Measurements from ENCODE around the gene CLCN7. TPM values are rescaled to one million over a fixed set of nuclear protein-coding genes. Genes with fewer than 3 reads are reported as not detected.

The CLCN7 gene
- total and polyA plus RNA-seq, 2 experiments from 2014 or later = 17.4 to 53.8 TPM

DNA sequence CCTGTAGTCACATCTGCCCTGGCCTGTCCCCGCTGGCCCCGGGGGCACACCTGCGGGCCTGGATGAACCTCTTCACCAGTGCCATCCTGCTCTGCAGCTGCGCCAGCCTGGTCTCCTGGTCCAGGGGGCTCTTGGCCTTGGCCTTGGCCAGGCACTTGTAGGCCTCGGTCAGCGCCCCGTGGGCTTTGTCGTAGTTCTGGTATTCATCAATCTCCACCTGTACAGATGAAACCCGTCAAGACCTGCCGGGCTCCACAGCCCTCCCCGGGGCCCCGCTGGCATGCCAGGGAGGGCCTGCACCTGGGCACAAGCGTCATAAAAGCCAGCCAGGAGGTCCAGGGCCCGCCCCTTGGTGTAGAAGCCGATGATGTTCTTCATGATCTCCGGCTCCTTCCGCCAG lies 45.0 kb upstream of the CLCN7 start:
- H3K4me1 ChIP-seq (ENCODE audit: insufficient read depth) = no peaks in the 10 kb centered on the region
- no peak overlapping the region for H3K4me3 ChIP-seq
- H4K20me1 ChIP-seq (replicated peaks; ENCODE audit: insufficient read depth) = no peaks in the 10 kb centered on the region
- peaks cover 1% of the 10 kb centered on the region for H3K27me3 Mint-ChIP-seq (ENCODE audit: insufficient read depth, low read depth, poor library complexity)
- H3F3A ChIP-seq (replicated peaks; ENCODE audit: low read depth) = no peaks in the 10 kb centered on the region
- no peak overlapping the region for H2AFZ ChIP-seq
- no peak for TF ChIP-seq ZNF331 (CRISPR knock-in tag; IDR thresholded peaks at IDR 0.05; ENCODE audit: low read depth)
- TF ChIP-seq, protein P1, sequence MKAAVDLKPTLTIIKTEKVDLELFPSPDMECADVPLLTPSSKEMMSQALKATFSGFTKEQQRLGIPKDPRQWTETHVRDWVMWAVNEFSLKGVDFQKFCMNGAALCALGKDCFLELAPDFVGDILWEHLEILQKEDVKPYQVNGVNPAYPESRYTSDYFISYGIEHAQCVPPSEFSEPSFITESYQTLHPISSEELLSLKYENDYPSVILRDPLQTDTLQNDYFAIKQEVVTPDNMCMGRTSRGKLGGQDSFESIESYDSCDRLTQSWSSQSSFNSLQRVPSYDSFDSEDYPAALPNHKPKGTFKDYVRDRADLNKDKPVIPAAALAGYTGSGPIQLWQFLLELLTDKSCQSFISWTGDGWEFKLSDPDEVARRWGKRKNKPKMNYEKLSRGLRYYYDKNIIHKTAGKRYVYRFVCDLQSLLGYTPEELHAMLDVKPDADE (IDR thresholded peaks at IDR 0.05) = no peak
- no peak for TF ChIP-seq POLR2AphosphoS5 (IDR thresholded peaks at IDR 0.05; ENCODE audit: low read depth)
- no peak for TF ChIP-seq JUNB (IDR thresholded peaks at IDR 0.05; ENCODE audit: unreplicated experiment)
- TF ChIP-seq, protein P2, sequence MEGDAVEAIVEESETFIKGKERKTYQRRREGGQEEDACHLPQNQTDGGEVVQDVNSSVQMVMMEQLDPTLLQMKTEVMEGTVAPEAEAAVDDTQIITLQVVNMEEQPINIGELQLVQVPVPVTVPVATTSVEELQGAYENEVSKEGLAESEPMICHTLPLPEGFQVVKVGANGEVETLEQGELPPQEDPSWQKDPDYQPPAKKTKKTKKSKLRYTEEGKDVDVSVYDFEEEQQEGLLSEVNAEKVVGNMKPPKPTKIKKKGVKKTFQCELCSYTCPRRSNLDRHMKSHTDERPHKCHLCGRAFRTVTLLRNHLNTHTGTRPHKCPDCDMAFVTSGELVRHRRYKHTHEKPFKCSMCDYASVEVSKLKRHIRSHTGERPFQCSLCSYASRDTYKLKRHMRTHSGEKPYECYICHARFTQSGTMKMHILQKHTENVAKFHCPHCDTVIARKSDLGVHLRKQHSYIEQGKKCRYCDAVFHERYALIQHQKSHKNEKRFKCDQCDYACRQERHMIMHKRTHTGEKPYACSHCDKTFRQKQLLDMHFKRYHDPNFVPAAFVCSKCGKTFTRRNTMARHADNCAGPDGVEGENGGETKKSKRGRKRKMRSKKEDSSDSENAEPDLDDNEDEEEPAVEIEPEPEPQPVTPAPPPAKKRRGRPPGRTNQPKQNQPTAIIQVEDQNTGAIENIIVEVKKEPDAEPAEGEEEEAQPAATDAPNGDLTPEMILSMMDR (conservative IDR thresholded peaks at IDR 0.05; ENCODE audit: low read depth in 2 of 2) = no peak
- TF ChIP-seq CREB1 (CRISPR knock-in tag; IDR thresholded peaks at IDR 0.05; ENCODE audit: low read depth) = no peak
- no peak for TF ChIP-seq NANOG (IDR thresholded peaks at IDR 0.05; ENCODE audit: borderline replicate concordance)
- no peak overlapping the region for H3K4me3 Mint-ChIP-seq
- H3K27ac ChIP-seq (ENCODE audit: low read depth) = no peak overlapping the region
- peaks cover 19% of the 10 kb centered on the region for H3K36me3 Mint-ChIP-seq (ENCODE audit: low read depth)
- H3K9me3 Mint-ChIP-seq = no peaks in the 10 kb centered on the region; the same call in 2 of the 3 replicates
- no peak for ATAC-seq
- H3K27ac Mint-ChIP-seq = no peak overlapping the region
- no peaks in the 10 kb centered on the region for H3K9me2 ChIP-seq (ENCODE audit: insufficient read depth)
- DNase-seq (ENCODE audit: low spot score) = no peak
- no peaks in the 10 kb centered on the region for H3K79me2 ChIP-seq (replicated peaks; ENCODE audit: insufficient read depth)
- H3K36me3 ChIP-seq (ENCODE audit: insufficient read depth) = no peaks in the 10 kb centered on the region
- no peaks in the 10 kb centered on the region for H3K4me1 Mint-ChIP-seq
- no peak overlapping the region for H3K4me2 ChIP-seq
- H3K27me3 ChIP-seq (ENCODE audit: insufficient read depth) = no peaks in the 10 kb centered on the region

DNA sequence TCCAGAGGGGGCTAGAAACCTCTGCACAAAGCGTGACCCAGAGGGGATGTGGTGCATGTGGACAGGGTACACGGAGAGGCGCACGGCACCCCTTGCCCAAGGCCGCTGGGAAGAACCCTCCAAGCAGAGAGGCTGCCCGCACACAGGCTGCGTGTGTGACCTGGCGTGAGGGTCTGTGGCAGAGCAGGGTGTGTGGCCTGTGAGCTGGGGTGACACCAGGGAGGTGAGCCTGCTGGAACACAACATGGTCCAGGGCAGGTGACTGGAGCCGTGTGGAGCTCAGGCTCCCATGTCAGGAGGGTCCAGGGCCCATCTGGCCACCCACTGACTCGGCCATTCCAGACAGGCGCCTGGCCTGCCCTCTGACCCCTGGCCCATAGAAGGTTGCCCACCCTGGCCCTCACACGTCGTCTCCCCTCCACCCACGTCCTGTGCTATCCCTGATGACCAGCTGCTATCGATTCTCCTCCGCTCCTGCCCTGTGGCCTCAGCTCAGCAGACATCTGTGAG lies 43.9 kb upstream of the CLCN7 start:
- no peaks in the 10 kb centered on the region for H3K4me1 ChIP-seq (ENCODE audit: insufficient read depth)
- H3K4me3 ChIP-seq = no peak overlapping the region
- TF ChIP-seq, protein P2 (conservative IDR thresholded peaks at IDR 0.05; ENCODE audit: low read depth in 2 of 2) = no peak
- TF ChIP-seq EZH2phosphoT487 (IDR thresholded peaks at IDR 0.05; ENCODE audit: unreplicated experiment) (no peak), NANOG (IDR thresholded peaks at IDR 0.05; ENCODE audit: borderline replicate concordance) (no peak), ZNF331 (CRISPR knock-in tag; IDR thresholded peaks at IDR 0.05; ENCODE audit: low read depth) (no peak), EZH2 (IDR thresholded peaks at IDR 0.05; ENCODE audit: low read depth, unreplicated experiment) (no peak), STAT1 (IDR thresholded peaks at IDR 0.05; ENCODE audit: unreplicated experiment) (no peak), POLR2AphosphoS5 (IDR thresholded peaks at IDR 0.05; ENCODE audit: low read depth) (no peak), CREB1 (CRISPR knock-in tag; IDR thresholded peaks at IDR 0.05; ENCODE audit: low read depth) (no peak), ZNF114 (CRISPR knock-in tag; IDR thresholded peaks at IDR 0.05) (no peak), JUNB (IDR thresholded peaks at IDR 0.05; ENCODE audit: unreplicated experiment) (no peak)
- TF ChIP-seq, protein P3, sequence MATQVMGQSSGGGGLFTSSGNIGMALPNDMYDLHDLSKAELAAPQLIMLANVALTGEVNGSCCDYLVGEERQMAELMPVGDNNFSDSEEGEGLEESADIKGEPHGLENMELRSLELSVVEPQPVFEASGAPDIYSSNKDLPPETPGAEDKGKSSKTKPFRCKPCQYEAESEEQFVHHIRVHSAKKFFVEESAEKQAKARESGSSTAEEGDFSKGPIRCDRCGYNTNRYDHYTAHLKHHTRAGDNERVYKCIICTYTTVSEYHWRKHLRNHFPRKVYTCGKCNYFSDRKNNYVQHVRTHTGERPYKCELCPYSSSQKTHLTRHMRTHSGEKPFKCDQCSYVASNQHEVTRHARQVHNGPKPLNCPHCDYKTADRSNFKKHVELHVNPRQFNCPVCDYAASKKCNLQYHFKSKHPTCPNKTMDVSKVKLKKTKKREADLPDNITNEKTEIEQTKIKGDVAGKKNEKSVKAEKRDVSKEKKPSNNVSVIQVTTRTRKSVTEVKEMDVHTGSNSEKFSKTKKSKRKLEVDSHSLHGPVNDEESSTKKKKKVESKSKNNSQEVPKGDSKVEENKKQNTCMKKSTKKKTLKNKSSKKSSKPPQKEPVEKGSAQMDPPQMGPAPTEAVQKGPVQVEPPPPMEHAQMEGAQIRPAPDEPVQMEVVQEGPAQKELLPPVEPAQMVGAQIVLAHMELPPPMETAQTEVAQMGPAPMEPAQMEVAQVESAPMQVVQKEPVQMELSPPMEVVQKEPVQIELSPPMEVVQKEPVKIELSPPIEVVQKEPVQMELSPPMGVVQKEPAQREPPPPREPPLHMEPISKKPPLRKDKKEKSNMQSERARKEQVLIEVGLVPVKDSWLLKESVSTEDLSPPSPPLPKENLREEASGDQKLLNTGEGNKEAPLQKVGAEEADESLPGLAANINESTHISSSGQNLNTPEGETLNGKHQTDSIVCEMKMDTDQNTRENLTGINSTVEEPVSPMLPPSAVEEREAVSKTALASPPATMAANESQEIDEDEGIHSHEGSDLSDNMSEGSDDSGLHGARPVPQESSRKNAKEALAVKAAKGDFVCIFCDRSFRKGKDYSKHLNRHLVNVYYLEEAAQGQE (IDR thresholded peaks at IDR 0.05; ENCODE audit: unreplicated experiment) = no peak
- TF ChIP-seq, protein P1 (IDR thresholded peaks at IDR 0.05) = no peak
- no peak overlapping the region for H3K4me2 ChIP-seq
- no peak overlapping the region for H3K4me3 Mint-ChIP-seq
- no peaks in the 10 kb centered on the region for H3K9me2 ChIP-seq (ENCODE audit: insufficient read depth)
- no peaks in the 10 kb centered on the region for H3K36me3 ChIP-seq (ENCODE audit: insufficient read depth)
- no peaks in the 10 kb centered on the region for H4K20me1 ChIP-seq (replicated peaks; ENCODE audit: insufficient read depth)
- no peak overlapping the region for H2AFZ ChIP-seq
- no peak overlapping the region for H3K27ac ChIP-seq (ENCODE audit: low read depth)
- H3K79me2 ChIP-seq (replicated peaks; ENCODE audit: insufficient read depth) = no peaks in the 10 kb centered on the region
- H3K27ac Mint-ChIP-seq = peak overlapping the region; percentile 74; the same call in 1 of the 2 replicates
- H3K9me3 Mint-ChIP-seq = peaks cover 7% of the 10 kb centered on the region; the same call in 2 of the 3 replicates
- no peaks in the 10 kb centered on the region for H3F3A ChIP-seq (replicated peaks; ENCODE audit: low read depth)
- no peaks in the 10 kb centered on the region for H3K27me3 ChIP-seq (ENCODE audit: insufficient read depth)
- H3K27me3 Mint-ChIP-seq (ENCODE audit: insufficient read depth, low read depth, poor library complexity) = peaks cover 4% of the 10 kb centered on the region
- H3K36me3 Mint-ChIP-seq (ENCODE audit: low read depth) = peaks cover 26% of the 10 kb centered on the region
- DNase-seq (ENCODE audit: low spot score) (no peak), ATAC-seq (no peak)
- H3K4me1 Mint-ChIP-seq = no peaks in the 10 kb centered on the region

Measured in GM23338 (cell line).